ENCODE results near the gene QPRT. TPM values are rescaled to one million over a fixed set of nuclear protein-coding genes. Genes with fewer than 3 reads are reported as not detected.
"Not testable (repeated sequence)": the region's sequence is repeated elsewhere in the genome, so short reads cannot be mapped to it uniquely, and the experiment has no call there.

QPRT gene
- total RNA-seq, 1 donor, result 19.5 TPM

GRCh38 chr16:29687755-29688154 is 8.8 kb downstream of the QPRT start:
- no peak overlapping the region for H3K4me3 ChIP-seq (ENCODE audit: insufficient read depth, low read length)
- no peaks in the 10 kb centered on the region for H3K9me3 ChIP-seq (ENCODE audit: low read depth, low read length)
- no peak for TF ChIP-seq CTCF (IDR thresholded peaks at IDR 0.05; ENCODE audit: extremely low read depth, low read depth, low read length)
- H3K36me3 ChIP-seq (ENCODE audit: insufficient read depth, low read length), result no peaks in the 10 kb centered on the region
- H3K79me2 ChIP-seq (ENCODE audit: insufficient read depth, low read length), result no peaks in the 10 kb centered on the region
- H3K4me2 ChIP-seq (ENCODE audit: insufficient read depth, low read length), result no peak overlapping the region
- H3K27ac ChIP-seq (ENCODE audit: low read depth, low read length), result no peak overlapping the region
- no peak for DNase-seq (ENCODE audit: insufficient read length, low spot score, missing footprints)
- H4K20me1 ChIP-seq (ENCODE audit: insufficient read depth, low read length), result no peaks in the 10 kb centered on the region
- no peaks in the 10 kb centered on the region for H3K4me1 ChIP-seq (ENCODE audit: insufficient read depth, low read length)
- H2AFZ ChIP-seq (ENCODE audit: low read length), result no peak overlapping the region
- no peaks in the 10 kb centered on the region for H3K27me3 ChIP-seq (ENCODE audit: insufficient read depth, low read length)

GRCh38 chr16:29688172-29688571 is 9.2 kb downstream of the QPRT start:
- H3K4me3 ChIP-seq (ENCODE audit: insufficient read depth, low read length), result no peak overlapping the region
- H3K9me3 ChIP-seq (ENCODE audit: low read depth, low read length), result no peaks in the 10 kb centered on the region
- H3K36me3 ChIP-seq (ENCODE audit: insufficient read depth, low read length), result no peaks in the 10 kb centered on the region
- H3K79me2 ChIP-seq (ENCODE audit: insufficient read depth, low read length), result no peaks in the 10 kb centered on the region
- no peaks in the 10 kb centered on the region for H4K20me1 ChIP-seq (ENCODE audit: insufficient read depth, low read length)
- DNase-seq (ENCODE audit: insufficient read length, low spot score, missing footprints), result no peak
- no peak overlapping the region for H3K4me2 ChIP-seq (ENCODE audit: insufficient read depth, low read length)
- H3K27ac ChIP-seq (ENCODE audit: low read depth, low read length), result no peak overlapping the region
- H2AFZ ChIP-seq (ENCODE audit: low read length), result no peak overlapping the region
- H3K27me3 ChIP-seq (ENCODE audit: insufficient read depth, low read length), result no peaks in the 10 kb centered on the region
- no peak for TF ChIP-seq CTCF (IDR thresholded peaks at IDR 0.05; ENCODE audit: extremely low read depth, low read depth, low read length)
- H3K4me1 ChIP-seq (ENCODE audit: insufficient read depth, low read length), result no peaks in the 10 kb centered on the region

- not testable (repeated sequence) for H3K27me3 ChIP-seq (ENCODE audit: insufficient read depth, low read length); H3K79me2 ChIP-seq (ENCODE audit: insufficient read depth, low read length); H3K4me3 ChIP-seq (ENCODE audit: insufficient read depth, low read length); DNase-seq (ENCODE audit: insufficient read length, low spot score, missing footprints); H4K20me1 ChIP-seq (ENCODE audit: insufficient read depth, low read length); H3K36me3 ChIP-seq (ENCODE audit: insufficient read depth, low read length); H3K27ac ChIP-seq (ENCODE audit: low read depth, low read length); H3K9me3 ChIP-seq (ENCODE audit: low read depth, low read length); H2AFZ ChIP-seq (ENCODE audit: low read length); H3K4me2 ChIP-seq (ENCODE audit: insufficient read depth, low read length); H3K4me1 ChIP-seq (ENCODE audit: insufficient read depth, low read length)
These were observed 10.7 kb downstream of the QPRT start for GRCh38 chr16:29689490-29690351.

- not testable (repeated sequence) for H2AFZ ChIP-seq (ENCODE audit: low read length); H3K4me1 ChIP-seq (ENCODE audit: insufficient read depth, low read length); DNase-seq (ENCODE audit: insufficient read length, low spot score, missing footprints); H3K27me3 ChIP-seq (ENCODE audit: insufficient read depth, low read length); H3K9me3 ChIP-seq (ENCODE audit: low read depth, low read length); H3K4me3 ChIP-seq (ENCODE audit: insufficient read depth, low read length); H3K27ac ChIP-seq (ENCODE audit: low read depth, low read length); H3K4me2 ChIP-seq (ENCODE audit: insufficient read depth, low read length); H3K36me3 ChIP-seq (ENCODE audit: insufficient read depth, low read length); H4K20me1 ChIP-seq (ENCODE audit: insufficient read depth, low read length); H3K79me2 ChIP-seq (ENCODE audit: insufficient read depth, low read length)
These were observed 13.6 kb downstream of the QPRT start for GRCh38 chr16:29692606-29693005.
